HG03175 (cell line): ENCODE results near the gene DAGLB.
"Not testable (repeated sequence)": the region's sequence is repeated elsewhere in the genome, so short reads cannot be mapped to it uniquely, and the experiment has no call there.

Experiments used
- ATAC-seq: cut with Tn5 transposase; IDR thresholded peaks from one replicate; pipeline ENCODE4 v1.9.1; 2021; ENCODE audit warnings: mild to moderate bottlenecking, moderate library complexity; ENCODE audit not compliant: unreplicated experiment

DAGLB gene

GRCh38 chr7:6400243-6401105 is 47.3 kb downstream of the DAGLB start:
- ATAC-seq: not testable (repeated sequence)

DNA sequence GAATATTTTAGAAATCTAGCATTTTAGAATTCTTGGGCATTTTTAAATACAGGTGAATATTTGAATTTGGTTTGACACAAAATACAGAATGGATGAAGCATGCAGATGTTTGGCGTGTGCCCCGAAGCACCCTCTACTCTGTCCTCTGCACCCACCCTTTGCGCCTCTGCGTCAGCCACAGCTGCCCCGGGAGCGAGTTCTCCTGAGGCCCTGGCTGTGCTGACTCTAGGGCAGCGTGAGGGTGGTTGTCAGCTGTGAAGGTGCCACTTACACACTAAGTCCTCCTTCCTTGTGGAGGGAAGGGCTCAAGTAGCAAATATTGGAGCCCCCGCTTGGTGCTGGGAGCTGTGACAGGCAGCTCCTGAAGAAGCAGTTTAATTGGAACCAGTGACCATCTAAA is 48.4 kb downstream of the DAGLB start:
- ATAC-seq: no peak

DNA sequence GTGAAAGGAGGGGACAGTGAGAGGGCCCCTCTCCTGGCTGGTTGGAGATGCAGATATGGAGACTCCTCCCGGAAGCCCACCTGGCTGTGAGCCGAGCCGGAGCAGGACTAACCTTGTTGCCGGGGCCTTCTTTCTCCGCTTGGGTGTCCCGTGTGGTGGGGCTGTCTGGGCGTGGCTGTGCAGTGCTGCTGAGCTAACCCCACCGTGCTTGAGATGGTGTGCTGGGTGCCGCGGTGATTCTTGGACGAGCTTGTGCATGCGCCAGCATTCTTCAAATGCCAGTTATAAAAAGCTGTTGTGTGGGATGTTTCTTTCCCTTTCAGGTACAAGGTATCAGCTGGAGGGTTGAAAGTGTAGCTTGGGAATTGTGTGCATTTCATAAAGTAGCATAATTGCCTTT is 48.8 kb downstream of the DAGLB start:
- no peak for ATAC-seq

- ATAC-seq: not testable (repeated sequence)
Observed at GRCh38 chr7:6397759-6398495, 49.8 kb downstream of the DAGLB start.

DNA sequence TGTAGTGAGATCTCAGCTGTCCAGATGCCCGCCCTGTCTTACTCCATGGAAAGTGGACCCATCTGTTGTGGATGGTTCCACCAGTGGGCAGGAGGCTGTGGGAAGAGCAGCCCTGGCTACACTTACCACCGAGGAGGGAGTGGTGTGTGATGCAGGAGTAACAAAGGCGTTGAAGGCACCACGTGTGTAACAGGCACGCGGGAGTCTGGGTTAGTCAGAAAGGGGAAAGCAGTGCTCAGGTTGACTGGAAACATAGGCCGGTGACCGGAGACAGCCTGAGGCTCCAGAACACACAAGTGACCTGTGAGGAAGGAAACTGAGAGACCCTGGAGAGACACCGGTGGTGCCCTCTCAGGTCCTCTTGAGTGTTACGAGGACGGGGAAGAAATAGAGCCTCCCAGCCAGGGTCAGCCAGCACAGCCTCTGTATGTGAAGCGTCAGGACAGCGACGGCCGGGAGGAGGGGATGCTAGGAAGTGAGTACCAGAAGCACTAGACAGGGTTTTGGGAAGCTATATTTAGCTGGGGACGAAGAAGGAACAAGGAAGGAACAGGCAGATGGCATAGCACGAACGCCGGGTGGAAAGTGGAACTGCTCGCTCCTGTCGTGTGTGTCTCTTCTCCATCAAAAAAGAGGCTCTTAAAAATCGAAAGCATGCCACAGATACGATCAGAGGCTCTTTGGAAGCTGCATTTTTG is 51.7 kb downstream of the DAGLB start:
- ATAC-seq: no peak

GRCh38 chr7:6394114-6394513 is 53.6 kb downstream of the DAGLB start:
- no peak for ATAC-seq

GRCh38 chr7:6393667-6394056 is 54.1 kb downstream of the DAGLB start:
- no peak for ATAC-seq

DNA sequence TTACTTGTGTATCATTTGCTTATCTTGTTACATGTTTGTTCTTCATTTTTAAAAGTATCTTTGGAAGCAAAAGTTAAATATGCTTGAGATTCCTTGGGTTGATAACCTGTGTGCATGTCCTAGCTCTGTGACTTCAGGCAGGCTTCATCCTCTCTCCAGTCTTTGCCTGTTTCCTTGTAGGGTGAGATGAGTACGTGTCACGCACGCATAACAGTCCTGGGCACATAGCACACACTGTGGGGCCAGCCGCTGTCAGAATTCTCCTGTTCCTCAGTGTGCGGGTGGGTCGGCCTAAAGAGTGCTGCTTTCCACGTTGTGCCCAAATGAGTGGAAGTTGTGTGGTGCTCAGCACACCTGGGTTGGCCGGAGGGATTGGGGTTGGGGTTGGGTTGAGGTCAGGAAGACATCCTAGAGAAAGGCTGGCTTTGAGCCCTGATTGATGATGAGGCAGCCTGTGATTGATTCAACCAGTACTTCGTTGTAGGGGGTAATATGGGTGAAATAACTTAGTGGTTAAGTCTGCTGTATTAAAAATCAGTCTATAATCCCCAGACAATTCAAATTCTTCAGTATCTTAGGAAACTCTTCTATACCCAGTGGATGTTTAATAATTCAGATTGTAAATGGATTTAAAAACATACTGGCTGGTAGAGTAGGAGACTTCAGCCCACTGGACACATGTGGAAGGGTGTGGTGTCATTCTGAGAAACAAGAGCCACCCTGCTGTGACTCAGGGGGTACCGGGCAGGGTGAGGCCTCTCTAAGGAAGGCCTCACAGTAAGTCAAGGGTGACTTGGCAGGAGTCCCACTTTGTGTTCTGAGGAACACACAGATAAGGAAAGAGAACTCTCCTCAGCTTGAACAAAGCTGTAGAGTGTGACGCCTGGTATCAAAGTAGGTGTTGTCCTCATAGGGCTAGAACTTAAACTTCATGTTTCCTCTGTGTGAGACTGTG is 54.8 kb downstream of the DAGLB start:
- ATAC-seq: no peak

- ATAC-seq: no peak
Observed at GRCh38 chr7:6389728-6390127, 58.0 kb downstream of the DAGLB start.

- no peak for ATAC-seq
Observed at GRCh38 chr7:6387734-6388294, 59.9 kb downstream of the DAGLB start.

GRCh38 chr7:6386779-6387178 is 61.0 kb downstream of the DAGLB start:
- ATAC-seq: no peak

- no peak for ATAC-seq
Observed at GRCh38 chr7:6385909-6386560, 61.7 kb downstream of the DAGLB start.

GRCh38 chr7:6385110-6385781 is 62.5 kb downstream of the DAGLB start:
- ATAC-seq: no peak

DNA sequence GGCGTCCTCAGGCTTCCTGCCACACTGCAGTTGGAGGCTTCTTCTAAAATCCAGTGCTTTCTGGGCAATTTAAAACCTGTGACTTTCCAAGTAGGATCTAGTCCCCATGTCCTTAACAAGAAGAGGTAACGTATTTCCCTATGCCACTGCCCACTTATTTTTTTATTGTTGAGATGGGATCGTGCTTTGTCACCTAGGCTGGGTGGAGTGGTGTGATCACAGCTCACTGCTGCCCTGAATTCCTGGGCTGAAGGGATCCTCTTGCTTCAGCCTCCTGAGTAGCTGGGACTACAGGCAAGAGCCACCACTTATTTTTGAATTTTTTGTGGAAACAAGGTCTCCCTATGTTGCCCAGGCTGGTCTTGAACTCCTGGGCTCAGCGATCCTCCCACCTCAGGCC is 63.4 kb downstream of the DAGLB start:
- no peak for ATAC-seq

GRCh38 chr7:6382817-6383216 is 64.9 kb downstream of the DAGLB start:
- no peak for ATAC-seq

GRCh38 chr7:6381846-6382245 is 65.9 kb downstream of the DAGLB start:
- peak; percentile 41 for ATAC-seq

DNA sequence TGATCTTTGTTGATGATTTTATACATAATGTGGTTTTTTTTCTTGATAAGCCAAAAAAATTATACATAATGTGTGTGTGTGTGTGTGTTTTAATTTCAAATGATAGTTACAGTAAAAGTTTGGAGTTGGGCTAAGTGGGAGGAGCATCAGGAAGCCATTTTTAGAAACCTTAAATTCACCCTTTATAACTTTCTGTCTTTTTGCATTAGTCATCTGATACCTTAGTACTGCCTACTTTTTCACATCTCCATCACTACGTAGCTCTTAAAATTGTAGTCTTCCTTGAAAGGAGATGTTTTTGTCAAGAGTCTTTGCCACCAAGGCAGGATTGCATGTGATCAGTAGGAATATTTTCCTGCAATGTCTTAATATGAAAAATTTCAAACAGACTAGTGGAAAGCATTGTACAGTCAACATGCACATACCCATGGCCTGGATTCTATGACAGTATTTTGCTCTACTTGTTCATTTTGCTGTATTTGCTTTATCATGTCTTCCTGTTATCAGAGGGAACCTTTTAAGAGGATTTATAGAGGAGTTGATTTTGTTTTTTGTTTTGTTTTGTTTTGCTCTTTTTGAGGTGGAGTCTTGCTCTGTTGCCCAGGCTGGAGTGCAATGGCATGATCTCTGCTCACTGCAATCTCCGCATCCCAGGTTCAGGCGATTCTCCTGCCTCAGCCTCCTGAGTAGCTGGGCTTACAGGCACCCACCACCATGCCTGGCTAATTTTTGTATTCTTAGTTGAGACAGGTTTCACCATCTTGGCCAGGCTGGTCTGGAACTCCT is 67.3 kb downstream of the DAGLB start:
- ATAC-seq: no peak

DNA sequence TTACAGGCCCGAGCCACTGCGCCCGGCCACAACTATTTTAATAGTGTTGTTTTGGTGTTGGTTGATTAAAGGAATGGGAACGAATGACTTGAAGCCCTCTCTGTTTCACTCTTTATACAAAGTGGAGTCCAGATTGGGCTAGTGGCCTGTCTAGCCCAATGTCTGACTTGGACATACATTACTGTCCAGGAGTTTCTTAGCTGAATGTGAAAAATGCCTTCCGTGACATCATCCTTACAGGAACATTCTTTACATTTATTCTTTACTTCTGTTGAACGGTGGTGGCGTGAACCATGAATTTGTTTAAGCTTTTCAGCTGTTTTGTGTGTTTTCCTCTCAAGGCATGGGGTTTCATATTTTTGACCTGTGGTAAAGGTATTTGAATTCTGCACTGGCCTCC is 67.9 kb downstream of the DAGLB start:
- ATAC-seq: no peak
